ENCODE results near the gene PLCB4.

The PLCB4 gene

DNA sequence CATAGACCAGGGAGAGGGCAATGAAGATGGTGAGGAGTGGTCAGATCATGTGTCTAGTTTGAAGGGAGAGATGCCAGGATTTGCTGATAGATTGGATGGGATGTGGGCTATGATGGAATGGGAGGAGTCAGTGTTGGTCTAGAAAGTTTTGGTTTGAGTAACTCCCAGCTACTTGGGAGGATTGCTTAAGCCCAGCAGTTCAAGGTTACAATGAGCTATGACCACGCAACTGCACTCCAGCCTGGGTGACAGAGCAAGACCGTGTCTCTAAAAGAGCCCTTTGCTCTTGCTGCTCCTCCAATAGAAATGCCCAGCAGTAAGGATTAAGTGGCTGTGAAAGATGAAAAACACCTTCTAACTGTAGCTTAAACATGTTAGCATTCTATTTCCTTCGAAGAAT, 427.3 kb downstream of the PLCB4 start:
- no peak overlapping the region for H3K27ac ChIP-seq (ENCODE audit: extremely low read depth, low read depth, low read length)
- TF ChIP-seq, protein P1, sequence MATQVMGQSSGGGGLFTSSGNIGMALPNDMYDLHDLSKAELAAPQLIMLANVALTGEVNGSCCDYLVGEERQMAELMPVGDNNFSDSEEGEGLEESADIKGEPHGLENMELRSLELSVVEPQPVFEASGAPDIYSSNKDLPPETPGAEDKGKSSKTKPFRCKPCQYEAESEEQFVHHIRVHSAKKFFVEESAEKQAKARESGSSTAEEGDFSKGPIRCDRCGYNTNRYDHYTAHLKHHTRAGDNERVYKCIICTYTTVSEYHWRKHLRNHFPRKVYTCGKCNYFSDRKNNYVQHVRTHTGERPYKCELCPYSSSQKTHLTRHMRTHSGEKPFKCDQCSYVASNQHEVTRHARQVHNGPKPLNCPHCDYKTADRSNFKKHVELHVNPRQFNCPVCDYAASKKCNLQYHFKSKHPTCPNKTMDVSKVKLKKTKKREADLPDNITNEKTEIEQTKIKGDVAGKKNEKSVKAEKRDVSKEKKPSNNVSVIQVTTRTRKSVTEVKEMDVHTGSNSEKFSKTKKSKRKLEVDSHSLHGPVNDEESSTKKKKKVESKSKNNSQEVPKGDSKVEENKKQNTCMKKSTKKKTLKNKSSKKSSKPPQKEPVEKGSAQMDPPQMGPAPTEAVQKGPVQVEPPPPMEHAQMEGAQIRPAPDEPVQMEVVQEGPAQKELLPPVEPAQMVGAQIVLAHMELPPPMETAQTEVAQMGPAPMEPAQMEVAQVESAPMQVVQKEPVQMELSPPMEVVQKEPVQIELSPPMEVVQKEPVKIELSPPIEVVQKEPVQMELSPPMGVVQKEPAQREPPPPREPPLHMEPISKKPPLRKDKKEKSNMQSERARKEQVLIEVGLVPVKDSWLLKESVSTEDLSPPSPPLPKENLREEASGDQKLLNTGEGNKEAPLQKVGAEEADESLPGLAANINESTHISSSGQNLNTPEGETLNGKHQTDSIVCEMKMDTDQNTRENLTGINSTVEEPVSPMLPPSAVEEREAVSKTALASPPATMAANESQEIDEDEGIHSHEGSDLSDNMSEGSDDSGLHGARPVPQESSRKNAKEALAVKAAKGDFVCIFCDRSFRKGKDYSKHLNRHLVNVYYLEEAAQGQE (tag by site-specific recombination; IDR thresholded peaks at IDR 0.05), result no peak
- TF ChIP-seq ZNF404 (tag by site-specific recombination; IDR thresholded peaks at IDR 0.05) (no peak), KLF16 (tag by site-specific recombination; IDR thresholded peaks at IDR 0.05) (no peak)
- ChIA-PET CTCF (no interaction called here), POLR2A (no interaction called here)
- no peaks in the 10 kb centered on the region for H3K36me3 ChIP-seq (ENCODE audit: control insufficient read depth in 2 of 2, insufficient read depth in 1 of 2, low read length in 2 of 2)
- peaks cover 3% of the 10 kb centered on the region; the same call in 1 of the 2 replicates for H3K4me1 ChIP-seq (ENCODE audit: control insufficient read depth, insufficient read depth, low read length)
- H3K4me3 ChIP-seq (ENCODE audit: low read depth, low read length), result no peak overlapping the region
- no peaks in the 10 kb centered on the region for H3K9me3 ChIP-seq (ENCODE audit: control insufficient read depth, insufficient read depth, low read depth, low read length)

DNA sequence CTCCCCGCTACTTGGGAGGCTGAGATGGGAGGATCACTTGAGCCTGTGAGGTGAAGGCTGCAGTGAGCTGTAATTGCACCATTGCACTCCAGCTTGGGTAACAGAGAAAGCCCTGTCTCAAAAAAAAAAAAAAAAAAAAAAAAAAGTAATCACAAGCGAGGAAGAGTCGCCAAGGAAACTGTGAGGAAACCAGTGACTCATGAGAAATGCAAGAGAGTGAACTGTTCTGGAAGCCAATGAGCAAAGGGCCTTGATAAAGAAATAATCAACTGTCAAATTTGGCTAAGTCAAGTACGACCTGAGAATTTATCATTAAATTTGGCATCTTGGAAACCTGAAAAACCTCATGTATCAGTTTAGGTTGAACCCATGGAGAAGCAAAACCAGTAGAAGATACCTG, 429.4 kb downstream of the PLCB4 start:
- TF ChIP-seq FEZF1 (tag by site-specific recombination; IDR thresholded peaks at IDR 0.05) (no peak), ZNF335 (tag by site-specific recombination; conservative IDR thresholded peaks at IDR 0.05) (no peak), SCRT1 (tag by site-specific recombination; IDR thresholded peaks at IDR 0.05; ENCODE audit: borderline replicate concordance) (no peak)
- TF ChIP-seq, protein P2, sequence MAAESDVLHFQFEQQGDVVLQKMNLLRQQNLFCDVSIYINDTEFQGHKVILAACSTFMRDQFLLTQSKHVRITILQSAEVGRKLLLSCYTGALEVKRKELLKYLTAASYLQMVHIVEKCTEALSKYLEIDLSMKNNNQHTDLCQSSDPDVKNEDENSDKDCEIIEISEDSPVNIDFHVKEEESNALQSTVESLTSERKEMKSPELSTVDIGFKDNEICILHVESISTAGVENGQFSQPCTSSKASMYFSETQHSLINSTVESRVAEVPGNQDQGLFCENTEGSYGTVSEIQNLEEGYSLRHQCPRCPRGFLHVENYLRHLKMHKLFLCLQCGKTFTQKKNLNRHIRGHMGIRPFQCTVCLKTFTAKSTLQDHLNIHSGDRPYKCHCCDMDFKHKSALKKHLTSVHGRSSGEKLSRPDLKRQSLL (tag by site-specific recombination; IDR thresholded peaks at IDR 0.05), result no peak
- no peak overlapping the region for H3K4me3 ChIP-seq (ENCODE audit: low read depth, low read length)
- ChIA-PET CTCF (interaction anchor here (0.5 kb wide), 1 partner anchor 421 kb away, joined by 3 read pairs; no protein-coding TSS in a partner anchor), POLR2A (no interaction called here)
- H3K9me3 ChIP-seq (ENCODE audit: control insufficient read depth, insufficient read depth, low read depth, low read length), result no peaks in the 10 kb centered on the region
- H3K4me1 ChIP-seq (ENCODE audit: control insufficient read depth, insufficient read depth, low read length), result no peaks in the 10 kb centered on the region
- H3K36me3 ChIP-seq (ENCODE audit: control insufficient read depth in 2 of 2, insufficient read depth in 1 of 2, low read length in 2 of 2), result no peaks in the 10 kb centered on the region
- no peak overlapping the region for H3K27ac ChIP-seq (ENCODE audit: extremely low read depth, low read depth, low read length)

DNA sequence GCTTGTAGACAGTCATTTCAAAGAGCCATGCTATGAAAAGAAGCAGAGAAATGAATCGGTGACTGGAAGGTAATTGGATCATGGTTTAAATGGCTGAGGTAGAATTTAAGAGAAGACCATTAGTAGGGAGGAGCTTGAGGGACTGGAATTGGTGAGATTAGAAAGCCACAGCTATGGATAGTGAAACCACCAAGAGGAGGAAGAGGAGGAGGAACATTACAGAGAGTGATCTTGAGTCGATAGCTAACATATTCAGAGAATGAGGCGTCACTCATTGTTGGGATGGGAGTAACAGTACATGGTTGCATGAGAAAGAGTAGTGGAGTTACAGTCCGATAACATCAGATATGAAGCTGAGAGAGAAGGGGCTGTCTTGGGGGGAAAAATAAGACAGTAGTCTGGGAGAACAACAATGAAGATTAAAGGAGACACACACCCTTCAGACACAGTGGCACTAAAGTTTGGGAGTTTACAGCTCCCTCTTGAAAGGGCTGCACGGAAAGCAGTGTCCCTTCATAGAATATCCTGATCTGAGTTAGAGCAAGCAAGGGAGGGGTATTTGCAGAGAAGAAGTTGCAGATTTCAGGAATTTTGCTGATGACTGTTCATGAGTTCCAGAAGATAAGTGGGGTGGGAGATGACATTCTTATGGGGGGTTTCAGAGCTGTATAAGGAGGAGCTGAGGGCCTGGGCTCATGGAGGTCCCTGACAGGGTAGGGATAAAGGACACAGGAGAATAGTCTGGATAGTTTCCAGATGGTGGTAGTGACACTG, 430.4 kb downstream of the PLCB4 start:
- Histone ChIP-seq H3K27ac (ENCODE audit: extremely low read depth, low read depth, low read length) (no peak overlapping the region), H3K9me3 (ENCODE audit: control insufficient read depth, insufficient read depth, low read depth, low read length) (no peaks in the 10 kb centered on the region), H3K4me1 (ENCODE audit: control insufficient read depth, insufficient read depth, low read length) (no peaks in the 10 kb centered on the region), H3K4me3 (ENCODE audit: low read depth, low read length) (no peak overlapping the region), H3K36me3 (ENCODE audit: control insufficient read depth in 2 of 2, insufficient read depth in 1 of 2, low read length in 2 of 2) (no peaks in the 10 kb centered on the region)
- ChIA-PET CTCF (interaction anchor here (0.6 to 0.9 kb wide), 2 partner anchors 28 to 92 kb away, joined by 3 to 4 read pairs; no protein-coding TSS in a partner anchor), POLR2A (no interaction called here)
- TF ChIP-seq ZSCAN23 (tag by site-specific recombination; IDR thresholded peaks at IDR 0.05), result no peak
- TF ChIP-seq KLF16 (tag by site-specific recombination; IDR thresholded peaks at IDR 0.05), result no peak
- no peak for TF ChIP-seq ZNF433 (tag by site-specific recombination; IDR thresholded peaks at IDR 0.05; ENCODE audit: low read depth)
- no peak for TF ChIP-seq ZNF585B (tag by site-specific recombination; IDR thresholded peaks at IDR 0.05)
- no peak for TF ChIP-seq TRIM28 (IDR thresholded peaks at IDR 0.05; ENCODE audit: borderline replicate concordance, low read length)
- TF ChIP-seq MZF1 (tag by site-specific recombination; IDR thresholded peaks at IDR 0.05; ENCODE audit: borderline replicate concordance), result no peak
- no peak for TF ChIP-seq ZNF416 (tag by site-specific recombination; IDR thresholded peaks at IDR 0.05)
- no peak for TF ChIP-seq ZNF37A (tag by site-specific recombination; IDR thresholded peaks at IDR 0.05)
- TF ChIP-seq, protein P3, sequence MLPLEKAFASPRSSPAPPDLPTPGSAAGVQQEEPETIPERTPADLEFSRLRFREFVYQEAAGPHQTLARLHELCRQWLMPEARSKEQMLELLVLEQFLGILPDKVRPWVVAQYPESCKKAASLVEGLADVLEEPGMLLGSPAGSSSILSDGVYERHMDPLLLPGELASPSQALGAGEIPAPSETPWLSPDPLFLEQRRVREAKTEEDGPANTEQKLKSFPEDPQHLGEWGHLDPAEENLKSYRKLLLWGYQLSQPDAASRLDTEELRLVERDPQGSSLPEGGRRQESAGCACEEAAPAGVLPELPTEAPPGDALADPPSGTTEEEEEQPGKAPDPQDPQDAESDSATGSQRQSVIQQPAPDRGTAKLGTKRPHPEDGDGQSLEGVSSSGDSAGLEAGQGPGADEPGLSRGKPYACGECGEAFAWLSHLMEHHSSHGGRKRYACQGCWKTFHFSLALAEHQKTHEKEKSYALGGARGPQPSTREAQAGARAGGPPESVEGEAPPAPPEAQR (tag by site-specific recombination; IDR thresholded peaks at IDR 0.05), result no peak
- TF ChIP-seq, protein P4, sequence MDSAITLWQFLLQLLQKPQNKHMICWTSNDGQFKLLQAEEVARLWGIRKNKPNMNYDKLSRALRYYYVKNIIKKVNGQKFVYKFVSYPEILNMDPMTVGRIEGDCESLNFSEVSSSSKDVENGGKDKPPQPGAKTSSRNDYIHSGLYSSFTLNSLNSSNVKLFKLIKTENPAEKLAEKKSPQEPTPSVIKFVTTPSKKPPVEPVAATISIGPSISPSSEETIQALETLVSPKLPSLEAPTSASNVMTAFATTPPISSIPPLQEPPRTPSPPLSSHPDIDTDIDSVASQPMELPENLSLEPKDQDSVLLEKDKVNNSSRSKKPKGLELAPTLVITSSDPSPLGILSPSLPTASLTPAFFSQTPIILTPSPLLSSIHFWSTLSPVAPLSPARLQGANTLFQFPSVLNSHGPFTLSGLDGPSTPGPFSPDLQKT (IDR thresholded peaks at IDR 0.05; ENCODE audit: borderline replicate concordance, low read depth, low read length), result no peak
- no peak for TF ChIP-seq ZNF701 (tag by site-specific recombination; IDR thresholded peaks at IDR 0.05)
- TF ChIP-seq ZNF48 (tag by site-specific recombination; IDR thresholded peaks at IDR 0.05), result no peak
- no peak for TF ChIP-seq ZNF558 (tag by site-specific recombination; IDR thresholded peaks at IDR 0.05)
- no peak for TF ChIP-seq BCL11B (tag by site-specific recombination; IDR thresholded peaks at IDR 0.05; ENCODE audit: low read depth)
- TF ChIP-seq, protein P5, sequence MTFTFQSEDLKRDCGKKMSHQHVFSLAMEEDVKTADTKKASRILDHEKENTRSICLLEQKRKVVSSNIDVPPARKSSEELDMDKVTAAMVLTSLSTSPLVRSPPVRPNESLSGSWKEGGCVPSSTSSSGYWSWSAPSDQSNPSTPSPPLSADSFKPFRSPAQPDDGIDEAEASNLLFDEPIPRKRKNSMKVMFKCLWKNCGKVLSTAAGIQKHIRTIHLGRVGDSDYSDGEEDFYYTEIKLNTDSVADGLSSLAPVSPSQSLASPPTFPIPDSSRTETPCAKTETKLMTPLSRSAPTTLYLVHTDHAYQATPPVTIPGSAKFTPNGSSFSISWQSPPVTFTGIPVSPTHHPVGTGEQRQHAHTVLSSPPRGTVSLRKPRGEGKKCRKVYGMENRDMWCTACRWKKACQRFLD (tag by site-specific recombination; IDR thresholded peaks at IDR 0.05), result no peak
- TF ChIP-seq OSR2 (tag by site-specific recombination; IDR thresholded peaks at IDR 0.05), result no peak

Data from HEK293 (cell line).